GM19397 (cell line): ENCODE data around the gene IGSF21.

Experiments
- ATAC-seq: cut with Tn5 transposase; IDR thresholded peaks from one replicate; pipeline ENCODE4 v1.9.1; 2021; ENCODE audit warnings: mild to moderate bottlenecking, moderate library complexity; ENCODE audit not compliant: unreplicated experiment

IGSF21 gene

DNA sequence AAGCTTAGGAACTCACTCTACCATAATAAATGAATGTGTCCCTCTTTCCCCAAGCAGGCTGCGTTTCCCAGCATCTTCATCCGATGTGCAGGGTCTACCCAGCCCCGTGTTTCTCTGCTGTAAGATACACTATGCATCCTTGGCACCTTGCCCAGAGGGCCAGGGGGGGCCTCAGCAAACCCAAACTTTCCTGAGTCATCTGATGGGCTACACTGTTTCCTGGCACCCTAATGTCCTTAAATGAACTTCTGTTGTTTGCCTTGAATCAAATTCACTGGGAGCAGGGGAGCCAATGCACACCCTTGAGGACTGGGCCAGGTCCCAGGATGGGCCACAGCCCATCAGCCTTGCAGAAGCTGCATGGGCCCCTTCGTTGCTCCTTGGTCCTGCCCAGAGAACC, 145.5 kb downstream of the IGSF21 start:
- no peak for ATAC-seq

DNA sequence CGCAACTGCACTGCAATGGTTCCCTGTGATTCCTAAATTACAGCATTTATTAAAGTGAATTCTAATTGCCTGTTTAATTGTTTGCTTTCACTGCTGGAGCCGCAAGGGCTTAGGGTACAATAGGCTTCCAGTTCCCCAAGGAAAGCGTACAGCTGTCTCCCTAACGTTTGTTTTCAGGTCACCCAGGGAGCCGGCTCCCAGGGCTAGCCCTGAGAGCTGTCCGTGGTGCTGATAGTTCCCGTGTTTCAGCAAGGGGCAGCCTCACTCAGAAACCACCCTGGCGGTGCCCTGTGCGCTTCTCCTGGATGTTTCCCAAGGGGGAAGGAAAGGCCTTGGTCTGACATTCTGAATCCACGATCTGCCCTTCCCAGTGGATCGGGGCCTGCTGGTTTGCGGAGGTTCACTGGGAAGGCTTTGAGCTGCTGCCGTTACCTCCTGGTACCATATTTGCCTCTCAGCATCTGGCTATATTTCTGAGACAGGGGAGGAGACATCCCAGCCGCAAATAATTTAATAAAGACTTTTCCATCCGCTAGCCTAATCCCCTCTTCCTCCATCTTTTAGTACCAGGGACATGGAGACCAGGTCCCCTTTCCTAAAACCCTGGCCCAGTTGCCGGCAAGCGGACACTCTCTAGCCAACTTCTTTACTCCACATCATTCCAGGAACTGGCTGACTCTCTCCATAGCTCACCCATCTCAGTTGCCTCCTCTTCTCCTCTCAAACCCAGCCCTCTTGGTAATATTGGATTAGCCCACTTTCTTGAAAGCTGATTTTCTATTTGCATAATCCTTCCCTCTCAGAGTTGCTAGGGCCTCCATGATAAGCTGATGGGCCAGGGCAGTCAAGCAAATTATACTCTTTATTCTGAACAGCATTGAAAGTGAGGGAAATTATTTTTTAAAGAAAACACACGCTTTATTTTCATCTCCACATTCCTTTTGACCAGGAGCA, 149.0 kb downstream of the IGSF21 start:
- ATAC-seq, result no peak

DNA sequence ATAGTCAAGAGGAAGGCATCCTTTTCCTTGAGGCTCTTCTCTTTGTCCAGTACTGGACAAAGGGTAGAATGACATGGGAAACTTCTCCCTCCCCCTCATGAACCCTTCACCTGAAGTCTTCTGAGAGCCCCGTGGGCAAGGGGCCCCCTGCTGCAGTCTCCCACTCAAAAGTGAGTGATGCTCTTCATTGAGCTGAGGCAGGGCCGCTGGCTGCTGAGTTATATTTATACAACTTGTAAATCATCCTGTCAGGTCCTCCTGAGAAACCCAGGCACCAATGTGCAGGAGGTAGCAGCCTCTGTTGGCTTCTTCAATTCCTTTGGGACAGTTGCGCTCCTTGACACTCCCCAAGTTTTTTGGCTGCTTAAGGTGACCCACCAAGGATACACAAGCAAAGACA, 150.2 kb downstream of the IGSF21 start:
- no peak for ATAC-seq

DNA sequence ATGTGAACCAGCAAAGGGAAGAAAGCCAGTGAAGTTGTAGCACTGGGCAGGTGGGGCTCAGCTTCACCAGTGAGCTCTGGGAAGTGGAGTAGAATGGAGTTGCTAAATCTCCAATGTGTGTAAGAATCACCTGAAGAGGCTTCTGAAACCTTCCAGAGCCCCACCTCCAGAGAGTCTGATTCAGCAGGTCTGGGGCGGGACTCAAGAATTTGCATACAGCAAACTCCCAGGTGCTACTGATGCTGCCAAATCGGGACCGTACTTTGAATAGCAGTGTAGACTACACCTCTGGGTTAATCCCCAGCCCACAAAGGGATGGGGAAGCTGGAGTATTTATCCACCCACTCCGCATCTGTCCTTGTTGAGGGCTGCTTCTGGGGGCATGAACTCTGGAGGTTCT, 154.3 kb downstream of the IGSF21 start:
- ATAC-seq, result no peak

DNA sequence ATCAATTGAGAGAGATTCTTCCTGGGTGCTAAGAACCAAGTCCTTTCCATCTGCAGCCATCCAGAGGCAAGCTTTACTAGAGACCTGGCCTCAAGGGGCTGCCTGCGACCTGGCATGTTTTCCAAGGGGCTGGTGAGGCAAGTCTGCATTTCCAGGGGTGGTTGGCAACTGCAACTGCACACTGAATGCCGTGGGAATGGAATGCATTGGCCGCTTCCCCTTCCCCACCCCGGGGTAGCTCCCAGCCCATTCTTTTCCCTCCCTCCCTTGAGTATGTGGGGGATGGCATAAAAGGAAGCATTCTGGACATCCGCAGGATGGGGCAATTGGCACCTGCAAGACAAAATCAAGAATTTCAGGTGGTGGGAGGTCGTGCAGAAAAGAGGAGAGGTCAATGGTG, 155.1 kb downstream of the IGSF21 start:
- no peak for ATAC-seq

DNA sequence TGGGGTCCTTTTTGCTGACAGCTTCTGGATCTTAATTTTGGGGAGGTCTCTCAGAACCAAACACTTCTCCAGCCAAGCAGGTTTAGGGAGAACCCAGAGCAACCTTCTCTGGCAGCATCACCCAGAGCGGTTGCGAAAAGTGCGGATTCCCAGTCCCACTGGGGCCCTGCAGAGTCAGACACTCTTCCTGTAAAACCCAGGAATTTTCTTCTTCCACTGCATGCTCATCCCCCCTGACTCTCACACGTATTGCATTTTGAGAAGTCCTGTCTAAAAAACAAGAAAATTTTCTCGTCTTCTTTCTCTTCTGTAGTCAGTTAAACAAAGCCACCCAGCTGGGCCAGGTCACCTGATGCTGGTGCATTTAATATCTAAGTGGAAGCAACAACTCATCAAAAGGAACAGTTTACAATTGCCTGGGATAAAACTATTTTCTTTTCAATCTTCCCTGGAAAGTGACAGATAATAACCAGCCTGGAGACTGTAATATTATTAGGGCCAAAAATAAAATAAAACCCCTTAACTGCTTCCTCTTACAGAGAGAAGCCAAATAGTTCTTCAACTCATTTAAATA, 156.0 kb downstream of the IGSF21 start:
- no peak for ATAC-seq

DNA sequence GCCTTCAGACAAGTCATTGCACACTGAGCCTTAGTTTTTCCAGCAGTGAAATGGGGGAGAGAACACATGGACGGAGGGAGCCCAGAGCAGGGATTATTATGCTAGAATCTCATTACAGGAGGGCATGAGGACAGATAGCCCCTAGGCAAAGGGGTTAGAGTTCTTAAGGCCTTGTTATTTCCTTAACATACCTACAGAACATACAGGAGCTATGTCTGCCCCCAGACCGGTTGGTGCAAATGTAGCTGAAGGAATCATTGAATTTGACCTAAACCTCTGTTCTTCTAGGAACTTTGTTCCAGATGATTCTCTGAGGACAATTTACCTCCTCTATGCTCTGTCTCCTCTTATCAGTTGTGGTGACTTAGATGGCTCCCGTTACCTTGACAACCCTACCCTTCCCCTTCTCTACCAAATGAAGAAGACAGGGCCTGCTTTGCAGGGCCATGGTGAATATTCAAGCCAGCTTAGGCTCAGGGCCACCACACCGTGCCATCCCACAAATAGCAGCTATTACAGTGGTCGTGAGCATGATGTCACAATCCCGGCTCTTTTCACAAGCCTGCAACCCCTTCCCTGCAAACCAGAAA, 156.9 kb downstream of the IGSF21 start:
- no peak for ATAC-seq

DNA sequence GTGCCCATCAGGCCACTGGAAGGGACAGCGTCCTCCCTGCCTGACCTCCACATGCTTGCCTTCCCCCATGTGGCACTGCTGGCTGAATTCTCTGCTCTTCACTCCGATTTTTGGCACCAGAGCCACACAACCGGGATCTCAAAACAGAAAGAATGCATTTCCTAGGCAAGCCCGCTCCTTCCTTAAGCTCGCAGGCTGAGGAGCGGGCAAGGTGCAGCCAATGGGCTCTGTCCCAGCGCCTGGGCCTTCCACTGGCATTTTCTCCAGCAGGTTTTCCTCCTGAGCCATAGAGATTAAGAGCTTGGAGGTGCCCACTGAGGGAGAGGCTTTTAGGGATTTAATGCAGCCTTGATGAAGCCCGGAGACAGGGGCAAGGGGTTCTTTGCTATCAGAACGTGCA, 158.0 kb downstream of the IGSF21 start:
- no peak for ATAC-seq

DNA sequence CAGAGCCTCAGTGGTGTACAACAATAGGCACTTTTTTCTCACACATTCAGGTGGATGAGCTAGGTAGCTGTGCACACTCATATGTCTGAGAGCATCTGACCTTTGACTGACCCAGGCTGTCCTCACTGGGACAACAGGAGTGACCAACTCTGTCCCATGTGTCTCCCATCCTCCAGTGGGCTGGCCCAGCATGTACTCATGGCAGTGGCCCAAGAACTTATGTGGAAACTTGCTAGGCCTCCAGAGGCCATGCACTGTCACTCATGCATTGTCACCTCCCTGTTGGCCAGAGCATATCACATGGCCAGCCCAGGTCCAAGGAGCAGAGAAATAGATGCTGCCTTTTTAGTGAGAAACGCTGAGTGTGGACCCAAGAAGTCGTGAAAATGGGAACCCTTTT, 158.8 kb downstream of the IGSF21 start:
- ATAC-seq, result no peak

DNA sequence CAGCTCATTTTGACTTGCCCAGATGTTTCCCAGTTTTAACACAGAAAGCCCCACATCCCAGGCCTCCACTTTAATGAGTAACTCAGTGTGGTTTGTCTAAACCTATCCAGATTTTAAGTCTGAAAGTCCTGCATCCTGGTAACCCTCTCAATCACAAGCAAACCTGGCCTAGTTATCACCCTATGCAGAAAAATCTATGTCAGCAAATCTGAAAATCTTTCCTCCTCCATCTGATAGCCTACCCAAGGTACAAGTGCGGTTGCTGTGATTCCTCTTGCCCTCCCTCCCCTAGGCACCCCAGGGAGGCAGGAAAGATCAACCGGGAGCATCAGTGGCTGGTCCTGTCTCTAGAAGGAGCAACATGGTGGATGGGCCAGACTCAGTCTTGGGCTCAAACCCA, 163.7 kb downstream of the IGSF21 start:
- ATAC-seq, result no peak

DNA sequence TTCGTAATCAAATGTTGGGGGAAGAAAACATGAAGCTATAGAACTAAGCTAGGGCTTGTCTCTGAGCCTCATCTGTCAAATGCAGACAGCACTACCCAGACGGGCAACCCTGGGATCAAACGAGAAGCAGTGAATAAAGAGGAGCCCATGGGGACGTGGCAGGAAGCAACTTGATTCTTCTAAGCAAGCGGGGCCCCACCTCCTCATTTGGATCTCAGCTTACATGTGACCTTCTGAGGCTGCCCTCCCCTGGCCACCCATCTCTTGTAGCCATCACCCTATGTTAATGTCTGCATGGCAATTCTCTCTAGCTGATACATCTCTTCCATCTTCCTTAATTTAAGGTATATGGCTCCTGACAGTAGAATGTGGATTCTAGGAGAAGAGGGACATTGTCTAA, 171.3 kb downstream of the IGSF21 start:
- ATAC-seq, result no peak

DNA sequence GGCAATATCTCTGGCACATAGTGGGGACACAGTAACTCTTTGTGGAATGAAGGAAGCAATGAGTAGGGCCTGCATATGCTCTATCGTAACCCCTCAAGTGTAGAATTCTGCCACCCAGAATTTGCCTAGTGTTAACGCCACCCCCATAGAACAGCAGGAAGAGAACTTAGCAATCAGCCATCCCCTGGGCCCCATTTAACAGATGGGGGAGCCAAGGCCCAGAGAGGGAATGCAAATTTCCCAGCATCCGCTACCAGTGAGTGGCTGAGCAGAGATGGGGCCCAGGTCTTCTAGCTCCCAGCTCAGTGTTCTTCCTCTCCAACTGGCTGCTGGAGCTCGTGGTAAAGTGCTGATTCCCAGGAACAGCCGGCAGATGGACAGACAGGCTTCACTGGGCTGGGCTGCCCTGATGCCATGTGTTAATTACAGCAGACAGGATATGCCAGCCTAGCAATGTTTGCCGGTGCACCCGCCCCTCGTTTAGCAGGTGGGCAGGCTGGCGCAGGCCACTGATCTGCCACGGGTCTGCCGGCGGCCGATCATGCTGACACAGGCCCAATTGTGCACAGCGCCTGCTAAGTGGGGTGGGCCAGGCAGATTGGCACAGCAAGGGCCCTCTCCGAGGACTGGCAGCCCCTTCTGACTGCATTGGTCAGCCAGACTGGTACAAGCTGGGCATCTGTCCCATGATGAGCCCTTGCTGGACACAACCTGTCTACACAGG, 171.9 kb downstream of the IGSF21 start:
- no peak for ATAC-seq

DNA sequence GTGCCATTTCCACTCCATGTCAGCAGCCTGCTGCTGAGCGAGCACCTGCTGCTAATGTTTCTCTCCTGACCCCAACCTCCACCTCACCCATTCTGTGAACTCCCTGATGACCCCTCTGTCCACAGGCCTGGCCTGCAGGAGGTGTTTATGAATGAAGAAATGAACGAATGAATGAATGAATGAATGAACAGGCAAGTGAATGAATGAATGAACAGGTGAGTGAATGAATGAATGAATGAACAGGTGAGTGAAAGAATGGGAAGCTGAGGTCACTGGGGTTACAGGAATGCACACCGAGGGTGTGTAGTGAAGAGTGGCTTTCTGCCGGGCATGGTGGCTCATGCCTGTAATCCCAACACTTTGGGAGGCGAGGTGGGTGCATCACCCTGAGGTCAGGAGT, 173.4 kb downstream of the IGSF21 start:
- ATAC-seq, result no peak

DNA sequence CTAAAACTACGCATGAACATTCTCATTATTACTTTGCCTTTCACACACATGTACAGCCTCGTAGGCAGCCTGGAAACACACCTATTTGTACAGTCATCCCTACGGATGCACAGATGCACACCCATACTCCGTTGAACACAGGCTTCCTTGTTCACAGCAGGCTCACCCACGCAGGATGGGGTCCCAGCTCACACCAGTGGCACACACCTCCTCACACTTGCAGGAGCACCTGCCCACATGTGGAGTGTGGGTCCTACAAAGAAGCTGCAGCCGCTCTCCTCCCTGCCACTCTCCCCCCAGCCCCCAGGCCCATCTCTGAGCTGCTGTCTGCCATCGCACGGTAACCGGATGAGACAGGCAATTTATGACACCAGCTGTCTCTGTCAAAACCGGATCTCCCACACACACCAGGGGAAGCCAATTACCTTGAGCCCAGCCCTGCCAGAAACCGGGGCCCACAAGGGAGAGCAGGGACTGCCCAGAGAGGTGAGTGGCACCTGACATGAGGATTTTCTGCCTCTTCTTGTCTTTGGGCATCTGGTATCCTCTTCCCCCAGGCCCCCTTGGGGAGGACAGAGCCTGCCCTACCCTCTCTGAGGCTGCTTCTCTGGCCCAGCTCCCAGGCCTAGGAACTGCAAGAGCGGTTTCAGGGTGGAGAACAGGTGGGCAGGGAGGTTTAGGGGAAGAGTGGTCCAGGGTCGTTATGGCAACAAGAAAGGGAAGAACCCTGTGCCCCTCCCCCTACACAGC, 175.4 kb downstream of the IGSF21 start:
- no peak for ATAC-seq

DNA sequence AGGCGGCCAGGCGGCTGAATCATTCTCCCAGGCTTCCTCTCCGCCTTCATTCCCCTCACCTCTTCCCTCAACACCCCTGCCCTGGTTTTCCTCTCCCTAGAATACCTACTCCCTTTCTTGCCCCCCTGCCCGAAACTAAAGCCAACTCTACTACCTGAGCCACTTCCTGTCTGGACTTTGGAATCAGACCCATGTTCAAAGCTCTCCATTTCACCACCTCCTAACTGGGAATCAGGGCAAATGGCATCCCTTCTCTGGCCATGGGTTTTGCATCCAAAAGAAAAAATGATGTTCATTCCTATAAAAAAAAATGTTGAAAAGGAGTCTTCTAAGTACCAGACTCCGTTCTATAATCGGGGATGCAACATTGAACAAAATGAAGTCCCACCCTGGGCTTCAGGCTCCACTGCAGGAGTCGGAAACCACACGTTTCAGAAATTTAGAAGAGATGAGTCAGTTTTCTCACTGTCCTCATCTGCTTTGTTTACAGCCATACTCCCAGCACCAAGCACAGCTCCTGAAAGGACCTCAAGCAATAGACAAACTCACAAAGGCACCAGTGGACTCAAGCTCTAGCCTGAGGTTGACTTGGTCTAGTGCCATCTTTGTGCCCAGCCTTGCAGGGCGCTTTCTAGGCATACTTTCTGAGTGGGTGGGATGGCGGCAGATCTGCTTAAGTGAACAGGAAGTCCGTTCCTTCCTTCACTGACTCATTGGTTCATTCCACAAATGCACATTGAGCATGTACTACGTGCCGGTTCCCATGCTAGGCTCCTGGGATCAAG, 176.2 kb downstream of the IGSF21 start:
- ATAC-seq, result no peak

DNA sequence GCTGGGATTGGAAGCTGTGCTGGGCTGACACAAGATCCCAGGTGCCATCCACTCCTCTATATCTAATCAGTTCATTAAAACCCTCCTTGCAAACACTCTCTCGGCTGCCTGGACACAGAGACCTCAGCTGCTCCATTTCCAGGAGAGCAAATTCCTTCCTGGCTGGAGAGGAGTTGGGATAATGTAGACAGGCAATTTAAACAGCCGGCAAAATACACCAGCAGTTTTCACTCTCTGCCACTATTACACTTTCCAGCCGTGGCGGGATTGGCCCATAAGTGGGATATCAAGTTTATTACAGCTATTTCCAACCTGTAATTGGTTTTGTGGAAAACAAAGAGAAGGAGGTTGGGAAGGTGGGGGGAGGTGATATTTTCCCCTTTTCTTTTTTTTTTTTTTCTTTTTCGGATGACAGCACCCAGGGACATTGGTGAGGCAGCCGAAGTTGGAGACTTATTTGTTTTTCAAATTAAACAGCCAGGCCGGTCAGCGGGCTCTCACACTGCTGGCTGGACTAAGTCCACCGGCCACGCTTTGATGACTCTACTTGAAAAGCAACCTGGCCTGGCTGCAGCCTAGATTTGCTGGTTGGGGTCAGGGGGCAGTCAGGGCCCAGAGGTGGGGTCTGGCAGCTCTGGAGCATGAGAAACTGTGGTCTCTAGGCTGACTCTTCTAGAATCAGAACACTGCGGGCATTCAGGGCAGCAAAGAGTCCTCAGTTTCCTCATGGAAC, 177.4 kb downstream of the IGSF21 start:
- no peak for ATAC-seq

DNA sequence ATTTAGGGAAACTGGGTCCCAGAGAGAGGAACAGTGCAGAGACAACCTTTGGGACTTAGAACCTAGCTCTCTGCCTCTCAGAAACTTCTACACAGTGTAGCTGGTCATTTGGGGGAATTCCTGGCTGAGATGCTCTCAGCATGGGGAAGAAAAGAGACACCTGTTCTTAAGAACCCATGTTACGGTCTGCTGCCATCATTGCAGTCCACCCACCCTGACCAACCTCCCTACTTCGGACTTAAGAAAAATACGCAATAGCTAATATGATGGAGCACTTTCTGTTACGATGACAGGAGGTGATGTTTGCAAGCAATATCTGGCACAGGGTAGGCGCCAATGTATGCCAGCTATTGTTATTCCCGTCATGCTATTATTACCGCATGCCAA, 177.9 kb downstream of the IGSF21 start:
- no peak for ATAC-seq

DNA sequence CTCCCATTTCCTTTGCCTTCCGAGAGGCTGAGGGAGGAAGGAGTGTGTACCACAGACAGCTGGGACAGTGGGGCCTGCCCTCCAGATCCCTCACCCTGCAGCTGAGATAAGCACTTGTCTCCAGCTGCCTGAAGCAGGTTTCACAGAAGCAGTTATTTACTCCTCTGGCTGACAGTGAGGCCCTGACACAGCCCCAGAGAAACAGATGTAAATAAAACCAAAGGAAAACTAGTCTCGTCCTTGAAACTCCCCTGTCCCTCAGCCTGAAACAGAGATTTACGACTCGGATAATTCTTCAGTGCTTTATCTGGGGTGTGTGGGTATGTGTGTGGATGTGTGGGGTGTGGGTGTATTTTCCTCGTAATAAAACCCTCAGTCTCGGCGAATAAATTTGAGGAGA, 181.1 kb downstream of the IGSF21 start:
- no peak for ATAC-seq

DNA sequence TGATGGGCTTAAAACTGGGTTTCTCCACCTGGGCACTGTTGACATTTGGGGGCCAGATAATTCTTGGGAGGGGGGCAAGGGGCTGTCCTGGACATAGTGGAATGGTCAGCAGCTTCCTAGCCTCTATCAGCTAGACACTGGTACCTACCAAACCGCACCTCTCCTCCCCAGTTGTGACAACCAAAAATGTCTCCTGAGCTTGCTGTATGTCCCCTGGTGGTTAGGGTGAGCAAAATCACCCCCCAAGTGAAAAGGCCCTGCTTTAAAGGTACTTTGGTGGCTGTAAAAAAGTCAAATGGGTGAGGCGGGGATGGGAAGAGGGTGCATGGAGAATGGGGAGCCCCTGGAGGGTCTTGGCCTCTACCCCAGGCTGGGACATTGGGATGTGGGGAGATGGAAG, 182.0 kb downstream of the IGSF21 start:
- no peak for ATAC-seq
